ENCODE measurements around the gene LOXHD1. TPM values are rescaled to one million over a fixed set of nuclear protein-coding genes. Genes with fewer than 3 reads are reported as not detected.

Gene LOXHD1
- total RNA-seq, 4 donors from 2014 or later: 1.7 to 4.9 (median 3.2) TPM

- no peak for DNase-seq (ENCODE audit: low spot score)
- TF ChIP-seq, protein P1, sequence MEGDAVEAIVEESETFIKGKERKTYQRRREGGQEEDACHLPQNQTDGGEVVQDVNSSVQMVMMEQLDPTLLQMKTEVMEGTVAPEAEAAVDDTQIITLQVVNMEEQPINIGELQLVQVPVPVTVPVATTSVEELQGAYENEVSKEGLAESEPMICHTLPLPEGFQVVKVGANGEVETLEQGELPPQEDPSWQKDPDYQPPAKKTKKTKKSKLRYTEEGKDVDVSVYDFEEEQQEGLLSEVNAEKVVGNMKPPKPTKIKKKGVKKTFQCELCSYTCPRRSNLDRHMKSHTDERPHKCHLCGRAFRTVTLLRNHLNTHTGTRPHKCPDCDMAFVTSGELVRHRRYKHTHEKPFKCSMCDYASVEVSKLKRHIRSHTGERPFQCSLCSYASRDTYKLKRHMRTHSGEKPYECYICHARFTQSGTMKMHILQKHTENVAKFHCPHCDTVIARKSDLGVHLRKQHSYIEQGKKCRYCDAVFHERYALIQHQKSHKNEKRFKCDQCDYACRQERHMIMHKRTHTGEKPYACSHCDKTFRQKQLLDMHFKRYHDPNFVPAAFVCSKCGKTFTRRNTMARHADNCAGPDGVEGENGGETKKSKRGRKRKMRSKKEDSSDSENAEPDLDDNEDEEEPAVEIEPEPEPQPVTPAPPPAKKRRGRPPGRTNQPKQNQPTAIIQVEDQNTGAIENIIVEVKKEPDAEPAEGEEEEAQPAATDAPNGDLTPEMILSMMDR (IDR thresholded peaks at IDR 0.05): no peak
- ATAC-seq (ENCODE audit: low FRiP score): no peak
Observed at GRCh38 chr18:46468426-46469180, 188.4 kb downstream of the LOXHD1 start.

DNA sequence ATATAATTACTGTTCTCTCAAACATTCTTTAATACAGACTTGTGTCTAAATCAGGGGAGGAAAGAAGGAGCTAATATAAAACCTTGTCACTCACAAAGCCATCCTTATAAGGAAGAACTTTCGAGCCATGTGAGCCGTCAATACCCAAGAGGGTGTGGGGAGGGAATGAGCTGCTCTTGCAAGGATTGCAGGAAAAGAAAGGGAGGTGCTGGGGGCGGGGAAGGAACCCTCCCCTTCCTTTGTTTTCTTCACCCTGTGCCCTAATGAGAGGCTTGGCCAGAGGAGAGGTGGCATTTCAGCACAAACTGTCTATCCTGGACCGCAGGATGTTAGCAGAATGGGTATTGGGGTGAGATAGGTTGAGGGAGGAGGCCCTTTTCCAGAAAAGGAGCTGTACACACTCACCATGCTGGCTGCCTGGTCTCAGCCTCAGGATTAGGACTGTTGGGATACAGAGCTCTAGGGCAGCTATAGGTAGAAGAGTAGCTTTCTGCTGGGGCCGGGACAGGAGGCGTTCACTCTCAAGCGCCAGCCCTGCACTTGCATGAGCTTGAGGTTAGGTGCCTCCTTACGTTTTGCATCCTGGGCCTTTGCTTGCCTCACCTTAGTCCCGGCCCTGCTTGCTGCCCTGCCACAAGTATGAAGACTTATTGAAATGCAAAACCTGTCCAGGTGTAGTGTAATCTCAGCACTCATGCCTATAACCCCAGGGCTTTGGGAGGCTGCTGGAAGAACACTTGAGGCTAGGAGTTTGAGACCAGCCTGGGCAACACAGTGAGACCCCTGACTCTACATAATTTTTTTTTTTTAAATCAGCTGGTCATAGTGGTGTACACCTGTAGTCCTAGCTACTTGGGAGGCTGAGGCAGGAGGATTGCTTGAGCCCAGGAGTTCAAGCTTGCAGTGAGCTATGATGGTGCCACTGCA is 190.5 kb downstream of the LOXHD1 start:
- TF ChIP-seq, protein P1 (IDR thresholded peaks at IDR 0.05): no peak
- ATAC-seq (ENCODE audit: low FRiP score) (no peak), DNase-seq (ENCODE audit: low spot score) (no peak)

DNA sequence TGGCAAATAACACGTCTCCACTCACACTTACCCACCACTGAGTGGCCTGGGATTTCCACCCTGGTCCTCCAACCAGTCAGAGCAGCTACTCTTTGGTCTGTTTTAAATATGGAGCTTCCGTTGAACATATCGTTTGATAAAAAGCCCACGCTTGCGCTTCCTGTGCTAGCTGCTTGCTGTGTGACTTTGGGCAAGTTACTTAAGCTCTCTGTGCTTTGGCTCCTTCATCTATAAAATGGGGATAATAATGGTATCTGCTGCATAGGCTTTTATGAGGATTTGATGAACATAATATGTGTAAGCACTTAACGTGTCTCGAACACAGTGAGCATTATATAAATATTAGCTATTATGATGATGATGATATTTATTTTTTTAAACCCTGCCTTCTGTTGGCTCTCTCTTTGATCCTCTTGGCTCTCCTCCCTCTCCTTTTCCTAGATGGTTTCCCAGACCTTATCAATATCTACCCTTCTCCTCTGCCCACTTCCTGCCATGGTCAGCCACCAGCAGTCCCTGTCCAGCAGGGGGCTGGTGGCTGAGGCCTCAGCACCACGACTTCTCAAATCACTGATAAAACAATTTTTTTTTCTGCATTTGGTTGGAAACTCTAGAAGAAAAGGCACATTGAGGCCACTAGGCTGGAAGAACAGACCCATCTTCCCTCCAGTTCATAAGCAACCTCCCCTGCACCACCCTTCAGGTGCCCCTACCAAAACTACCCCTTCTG is 191.9 kb downstream of the LOXHD1 start:
- ATAC-seq (ENCODE audit: low FRiP score): no peak
- DNase-seq (ENCODE audit: low spot score): no peak
- TF ChIP-seq, protein P1 (IDR thresholded peaks at IDR 0.05): no peak

DNA sequence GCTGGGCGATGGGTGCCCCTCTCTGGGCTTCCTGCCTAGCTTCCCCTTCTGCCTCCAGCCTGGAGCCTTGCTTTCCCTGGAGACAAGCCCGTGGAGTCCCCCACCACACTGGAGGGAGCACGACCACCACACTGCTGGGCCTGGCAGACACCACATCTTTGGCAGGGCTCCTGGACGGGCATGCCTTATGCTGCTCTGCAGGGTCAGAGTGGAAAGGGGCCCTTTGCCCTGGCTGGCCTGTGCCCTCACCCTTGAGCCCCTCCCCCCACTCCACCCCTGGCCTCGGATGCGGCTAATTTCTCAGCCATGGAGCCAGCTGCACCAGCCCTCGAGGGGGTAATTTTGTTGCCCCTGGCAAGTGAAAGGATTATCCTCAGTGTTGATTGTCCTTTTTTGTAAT is 194.5 kb downstream of the LOXHD1 start:
- TF ChIP-seq, protein P1 (IDR thresholded peaks at IDR 0.05): no peak
- DNase-seq (ENCODE audit: low spot score) (no peak), ATAC-seq (ENCODE audit: low FRiP score) (no peak)

DNA sequence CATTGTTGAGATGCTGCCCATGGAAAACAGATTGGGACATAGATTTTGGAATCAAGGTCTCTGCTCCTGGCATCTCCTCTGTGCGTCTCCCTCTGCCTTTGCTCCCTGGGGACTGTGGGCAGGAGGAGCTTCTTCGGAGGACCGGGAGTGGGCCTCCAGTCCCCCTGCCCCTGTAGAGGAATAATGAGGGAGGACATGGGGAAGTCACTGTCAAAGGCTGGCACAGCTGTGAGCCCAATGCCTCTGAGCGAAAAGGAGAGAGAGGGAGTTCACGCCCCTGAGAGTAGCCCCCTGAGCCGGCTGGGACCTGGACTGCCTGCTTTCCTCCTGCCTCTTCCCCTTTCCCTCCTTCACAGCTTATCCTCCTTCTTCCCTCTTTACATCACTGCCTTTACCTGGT is 195.0 kb downstream of the LOXHD1 start:
- no peak for DNase-seq (ENCODE audit: low spot score)
- TF ChIP-seq, protein P1 (IDR thresholded peaks at IDR 0.05): no peak
- ATAC-seq (ENCODE audit: low FRiP score): no peak

DNA sequence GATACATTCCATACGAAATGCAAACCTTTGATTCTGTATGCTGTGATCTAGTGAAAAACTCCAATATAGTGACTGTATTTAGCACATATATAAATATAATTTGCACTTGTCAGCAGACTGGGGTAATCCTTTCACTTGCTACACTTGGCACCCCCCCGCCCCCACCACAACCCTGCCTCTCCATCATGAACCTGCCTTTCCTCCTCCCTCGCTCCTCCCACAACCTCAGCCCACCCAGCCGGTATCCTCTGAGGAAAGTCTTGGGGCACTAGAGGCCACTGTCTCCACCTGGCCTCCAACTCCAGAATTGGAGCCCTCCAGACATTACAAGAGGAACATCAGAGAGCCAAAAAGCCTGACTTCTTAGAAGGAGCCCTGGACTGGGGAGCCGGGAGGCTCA is 196.3 kb downstream of the LOXHD1 start:
- TF ChIP-seq, protein P1 (IDR thresholded peaks at IDR 0.05): no peak
- no peak for DNase-seq (ENCODE audit: low spot score)
- no peak for ATAC-seq (ENCODE audit: low FRiP score)
